HG02852 (cell line): ENCODE results near the gene PABPC1L.

Experiments
- ATAC-seq: cut with Tn5 transposase; IDR thresholded peaks from one replicate; pipeline ENCODE4 v1.9.1; 2021; ENCODE audit warnings: mild to moderate bottlenecking, moderate library complexity; ENCODE audit not compliant: unreplicated experiment

The PABPC1L gene

DNA sequence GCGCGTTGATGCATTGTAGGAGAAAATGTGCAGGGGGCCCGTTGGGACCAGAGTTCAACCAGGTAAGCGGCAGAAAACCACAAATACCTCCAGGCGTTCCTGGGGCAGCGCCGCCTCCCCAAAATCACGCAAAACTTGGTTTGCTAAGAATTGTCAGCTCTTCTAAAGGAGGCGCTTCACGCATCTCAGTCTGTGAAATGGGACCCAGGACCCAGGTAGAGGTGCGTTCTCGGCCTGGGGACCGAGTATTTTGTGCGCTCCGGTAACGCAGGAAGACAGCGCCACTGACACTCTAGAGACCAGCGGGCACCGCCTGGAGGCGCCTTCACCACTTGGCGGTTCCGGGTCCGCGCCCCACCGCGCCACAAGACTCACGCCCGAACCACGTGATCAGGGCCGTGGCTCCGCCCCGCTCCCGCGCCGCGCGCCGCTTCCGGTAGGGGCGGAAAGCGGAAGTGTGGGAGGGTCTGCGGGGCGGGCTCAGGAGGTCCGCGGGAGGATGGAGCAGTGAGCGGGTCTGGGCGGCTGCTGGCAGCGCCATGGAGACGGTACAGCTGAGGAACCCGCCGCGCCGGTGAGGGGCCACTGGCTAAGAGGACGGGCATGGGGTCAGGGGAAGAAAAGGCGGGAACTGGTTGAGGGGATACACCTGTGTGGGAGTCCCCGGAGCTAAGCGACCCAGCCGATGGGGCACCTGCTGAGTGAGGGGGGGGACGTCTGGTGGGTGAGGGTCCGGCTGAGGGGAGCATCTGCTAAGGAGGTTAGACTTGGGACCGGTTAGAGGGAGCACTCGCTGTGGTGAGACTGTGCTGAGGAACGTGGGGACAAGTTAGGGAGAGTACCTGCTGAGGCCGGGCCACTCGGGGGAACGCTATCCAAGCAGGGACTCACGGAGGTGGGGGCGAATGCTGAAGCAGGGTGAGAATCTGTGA, 56.4 kb downstream of the PABPC1L start, which contains the start of gene STK4:
Gene STK4 (plus strand): TSS at position 483 of the 932 bp plus-strand sequence. CDS start 57 bp downstream, at position 540.
- peak; percentile 66 for ATAC-seq

DNA sequence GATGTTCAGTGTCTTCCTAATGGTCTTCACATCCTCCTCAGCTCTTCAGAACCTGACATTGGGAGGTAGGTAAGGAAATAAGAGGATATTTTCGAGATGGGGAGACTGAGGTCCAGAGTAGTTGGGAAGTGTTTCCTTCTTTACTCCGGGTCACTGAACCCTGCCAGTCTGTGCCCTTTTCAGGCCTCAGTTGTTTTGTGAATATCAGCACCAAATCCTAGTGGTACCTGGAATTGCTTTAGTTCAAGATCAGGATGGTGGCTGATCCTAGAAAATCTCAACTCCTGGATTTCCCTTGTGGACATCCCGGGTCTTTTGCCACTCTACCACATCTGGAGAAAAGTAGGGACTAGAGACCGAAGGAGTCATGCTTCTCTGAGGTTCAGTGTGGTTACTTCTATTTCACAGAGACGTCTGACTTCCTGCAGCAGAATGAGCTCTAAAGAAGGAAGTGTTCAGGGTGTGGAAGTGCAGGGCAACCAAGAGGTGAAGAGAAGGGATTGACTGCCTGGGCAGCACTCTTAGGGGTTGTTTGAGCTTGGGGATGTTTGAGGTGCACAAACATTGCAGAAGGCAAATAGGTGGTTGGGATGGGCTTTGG, 57.4 kb downstream of the PABPC1L start:
- no peak for ATAC-seq

GRCh38 chr20:44969300-44969894, 59.5 kb downstream of the PABPC1L start:
- ATAC-seq: no peak

- ATAC-seq: no peak
These were observed 60.4 kb downstream of the PABPC1L start for GRCh38 chr20:44970243-44970757.

- ATAC-seq: no peak
These were observed 63.2 kb downstream of the PABPC1L start for GRCh38 chr20:44973053-44973452.

DNA sequence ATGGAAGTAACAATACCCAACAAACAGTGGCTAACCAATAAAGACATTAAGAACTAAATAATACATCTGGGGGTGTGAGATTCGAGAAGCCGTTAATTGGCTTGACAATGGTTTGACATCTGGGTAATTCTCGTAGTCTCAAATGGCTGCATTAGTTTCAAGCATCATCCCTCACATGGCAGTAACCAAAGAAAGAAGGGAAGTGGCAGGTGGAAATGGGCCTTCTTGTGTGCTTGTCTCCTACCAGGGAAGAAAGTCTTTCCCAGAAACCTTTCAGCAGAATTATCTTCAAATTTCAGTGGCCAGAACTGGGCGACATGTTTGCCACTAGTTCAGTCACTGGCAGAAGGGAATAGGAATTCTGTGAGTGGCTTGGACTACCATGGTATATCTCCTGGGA, 66.8 kb downstream of the PABPC1L start:
- ATAC-seq: no peak

GRCh38 chr20:44979090-44979621, 69.3 kb downstream of the PABPC1L start:
- peak; percentile 82 for ATAC-seq

- no peak for ATAC-seq
These were observed 72.0 kb downstream of the PABPC1L start for GRCh38 chr20:44981736-44982406.

DNA sequence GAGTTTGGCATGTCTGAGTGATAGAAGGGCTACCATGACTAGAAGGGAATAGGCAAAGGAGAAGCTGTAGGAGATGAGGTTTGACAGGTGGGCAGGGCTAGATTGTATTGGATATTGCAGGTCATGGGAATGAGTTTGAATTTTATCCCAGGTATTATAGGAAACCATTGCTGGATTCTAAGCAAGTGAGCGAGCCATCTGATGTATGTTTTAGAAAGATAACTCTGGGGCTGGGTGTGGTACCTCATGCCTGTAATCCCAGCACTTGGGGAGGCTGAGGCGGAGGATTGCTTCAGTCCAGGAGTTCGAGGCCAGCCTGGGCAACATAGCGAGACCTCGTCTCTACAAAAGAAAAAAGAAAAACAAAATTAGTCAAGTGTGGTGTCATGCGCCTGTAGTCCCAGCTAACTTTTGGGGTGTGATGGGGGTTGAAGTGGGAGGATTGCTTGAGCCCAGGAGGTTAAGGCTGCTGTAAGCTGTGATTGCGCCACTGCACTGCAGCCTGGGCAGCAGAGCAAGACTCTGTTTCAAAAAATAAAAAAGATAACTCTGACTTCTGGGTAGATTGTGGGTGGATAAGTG, 73.3 kb downstream of the PABPC1L start:
- ATAC-seq: no peak

- ATAC-seq: no peak
These were observed 78.8 kb downstream of the PABPC1L start for GRCh38 chr20:44988631-44989171.
